GM19372 (cell line): ENCODE measurements around the gene MMD.
"Not testable (repeated sequence)": the region's sequence is repeated elsewhere in the genome, so short reads cannot be mapped to it uniquely, and the experiment has no call there.

Experiments
- ATAC-seq: cut with Tn5 transposase; IDR thresholded peaks from one replicate; pipeline ENCODE4 v1.9.1; 2021; ENCODE audit warnings: mild to moderate bottlenecking, low read depth, moderate library complexity; ENCODE audit not compliant: unreplicated experiment

The MMD gene

GRCh38 chr17:55424893-55425540 lies 3.4 kb upstream of the MMD start:
- ATAC-seq, result no peak

- ATAC-seq, result no peak
Observed at GRCh38 chr17:55423535-55423934, 1.9 kb upstream of the MMD start.

GRCh38 chr17:55422828-55423164 lies 1.2 kb upstream of the MMD start:
- not testable (repeated sequence) for ATAC-seq

- no peak for ATAC-seq
Observed at GRCh38 chr17:55420776-55421178, 858 bp downstream of the MMD start.

GRCh38 chr17:55420067-55420775 lies 1.4 kb downstream of the MMD start:
- peak; percentile 33 for ATAC-seq

GRCh38 chr17:55418369-55419268 lies 3.0 kb downstream of the MMD start:
- no peak for ATAC-seq

GRCh38 chr17:55417411-55418268 lies 4.0 kb downstream of the MMD start:
- no peak for ATAC-seq

- no peak for ATAC-seq
Observed at GRCh38 chr17:55416470-55417052, 5.1 kb downstream of the MMD start.

GRCh38 chr17:55416000-55416399 lies 5.6 kb downstream of the MMD start:
- ATAC-seq, result no peak

- ATAC-seq, result no peak
Observed at GRCh38 chr17:55414983-55415382, 6.7 kb downstream of the MMD start.

GRCh38 chr17:55413825-55414489 lies 7.7 kb downstream of the MMD start:
- no peak for ATAC-seq

GRCh38 chr17:55411463-55411855 lies 10.2 kb downstream of the MMD start:
- ATAC-seq, result no peak

- no peak for ATAC-seq
Observed at GRCh38 chr17:55410722-55411462, 10.7 kb downstream of the MMD start.

GRCh38 chr17:55409030-55409800 lies 12.4 kb downstream of the MMD start:
- ATAC-seq, result no peak

- ATAC-seq, result no peak
Observed at GRCh38 chr17:55407641-55408566, 13.7 kb downstream of the MMD start.

- ATAC-seq, result no peak
Observed at GRCh38 chr17:55405600-55405999, 16.0 kb downstream of the MMD start.

GRCh38 chr17:55404197-55404596 lies 17.4 kb downstream of the MMD start:
- ATAC-seq, result not testable (repeated sequence)
